K562 (cell line): ENCODE data around the gene SYS1. TPM values are rescaled to one million over a fixed set of nuclear protein-coding genes. Genes with fewer than 3 reads are reported as not detected.

ENCODE experiments used
- ATAC-seq: fragments of 200-7000 bp; cut with Tn5 transposase; 3 replicates; pipeline ENCODE4 v1.9.1; 2020; ENCODE audit warnings: moderate library complexity
- BruUV-seq: library from RNA; stranded (reverse); fragments of 400-500 nt; replicated peaks from 2 replicates; lab custom pipeline; 2021; lab: Mats Ljungman, UMichigan
- CTCF ChIA-PET: fragments of 300-600 bp; formaldehyde crosslinking; extraction: SDS; loops from one replicate; lab custom pipeline; 2021; ENCODE audit warnings: low intra/inter-chr PET ratio; lab: Yijun Ruan, JAX
- POLR2A ChIA-PET: fragments of 300-600, 350-650 bp; sonication (Branson Sonifier 250); formaldehyde crosslinking; extraction: SDS; loops from one replicate; lab custom pipeline; 2021; ENCODE audit warnings: antibody characterized with exemption, inconsistent platforms; lab: Yijun Ruan, JAX
- DNase-seq, 4 experiments: peaks; one replicate each; pipeline versions ENCODE4 v3.0.0 to v3.0.0-alpha.2; 2011 to 2018; ENCODE audit warnings: low spot score in 3 of 4, mixed read lengths in 3 of 4; ENCODE audit errors: extremely low read depth in 1 of 4
- FAIRE-seq: peaks from 2 replicates; lab custom pipeline; 2011; peaks lifted over from hg19 to GRCh38; lab: Jason Lieb, UNC
- H2AFZ ChIP-seq: 2 replicates; pipeline ENCODE4 v1.6.0; 2011; ENCODE audit warnings: low read depth, low read length, control low read depth, inconsistent platforms
- H3K27ac ChIP-seq: fragments of 200-600 bp; 3 replicates; pipeline ENCODE4 v1.8.0; 2011; ENCODE audit warnings: low read depth, mild to moderate bottlenecking, control low read depth, inconsistent platforms, low read length, moderate library complexity, mixed read lengths; ENCODE audit errors: extremely low read depth
- H3K27me3 ChIP-seq, 2 experiments: fragments of 300-600 bp in 1 of 2; 2 replicates in 1 of 2; 3 replicates in 1 of 2; pipeline versions ENCODE4 v1.6.0 to v1.8.0; 2011; ENCODE audit warnings: inconsistent platforms in 2 of 2, low read length in 2 of 2, mild to moderate bottlenecking in 1 of 2, mixed read lengths in 1 of 2, moderate library complexity in 1 of 2; ENCODE audit not compliant: control insufficient read depth in 2 of 2, insufficient read depth in 2 of 2
- H3K36me3 ChIP-seq: fragments of 300-600 bp; 3 replicates; pipeline ENCODE4 v1.8.0; 2011; ENCODE audit warnings: mild to moderate bottlenecking, low read length, inconsistent platforms; ENCODE audit not compliant: control insufficient read depth, insufficient read depth
- H3K4me1 ChIP-seq, 2 experiments: fragments of 200-600 bp in 1 of 2; replicated peaks in 1 of 2; 2 replicates in 1 of 2; 3 replicates in 1 of 2; pipeline versions ENCODE4 v1.5.1 to v1.8.0; 2011; ENCODE audit warnings: inconsistent platforms in 2 of 2, low read length in 2 of 2, mild to moderate bottlenecking in 1 of 2, mixed read lengths in 1 of 2, moderate library complexity in 1 of 2; ENCODE audit not compliant: control insufficient read depth in 2 of 2, insufficient read depth in 2 of 2
- H3K4me2 ChIP-seq: 2 replicates; pipeline ENCODE4 v1.6.1; 2011; ENCODE audit warnings: low read length, control low read depth, inconsistent platforms, mixed read lengths; ENCODE audit not compliant: insufficient read depth
- H3K4me3 ChIP-seq: fragments of 200-600 bp; sonication (generic), shearing (Covaris generic); 2 replicates; pipeline ENCODE4 v1.5.1; 2016; ENCODE audit warnings: control low read depth, inconsistent platforms
- H3K79me2 ChIP-seq: fragments of 200-600 bp; 3 replicates; pipeline ENCODE4 v1.8.0; 2011; ENCODE audit warnings: low read length, inconsistent platforms; ENCODE audit not compliant: control insufficient read depth, insufficient read depth
- H3K9ac ChIP-seq, 2 experiments: 2 replicates each; pipeline versions ENCODE4 v1.6.0 to v1.6.1; 2011; ENCODE audit warnings: low read depth in 2 of 2, low read length in 2 of 2, control low read depth in 1 of 2, inconsistent platforms in 1 of 2, mild to moderate bottlenecking in 1 of 2, mixed read lengths in 1 of 2; ENCODE audit not compliant: insufficient read depth in 1 of 2
- H3K9me1 ChIP-seq: one replicate; pipeline ENCODE4 v1.6.0; 2011; ENCODE audit warnings: inconsistent platforms, mild to moderate bottlenecking, low read length, moderate library complexity; ENCODE audit not compliant: control insufficient read depth, insufficient read depth
- H3K9me3 ChIP-seq: replicated peaks from 2 replicates; pipeline ENCODE4 v1.5.1; 2011; ENCODE audit warnings: low read depth, low read length, inconsistent platforms; ENCODE audit not compliant: control insufficient read depth, insufficient read depth
- H4K20me1 ChIP-seq: replicated peaks from 2 replicates; pipeline ENCODE4 v1.6.1; 2011; ENCODE audit warnings: low read length, inconsistent platforms, mixed read lengths; ENCODE audit not compliant: control insufficient read depth, insufficient read depth
- CHD4 ChIP-seq: fragments of 200-600 bp; sonication (generic); IDR thresholded peaks from 3 replicates; pipeline ENCODE4 v1.6.1; 2012; ENCODE audit warnings: low read depth, mild to moderate bottlenecking, mixed read lengths, low read length, inconsistent platforms; ENCODE audit not compliant: insufficient read depth, insufficient replicate concordance, poor library complexity, severe bottlenecking
- ESRRA ChIP-seq: fragments of 450-650 bp; IDR thresholded peaks from 2 replicates; pipeline ENCODE4 v1.6.1; 2014; ENCODE audit warnings: low read depth, mild to moderate bottlenecking, moderate library complexity, borderline replicate concordance
- NR4A1 ChIP-seq, 2 experiments: fragments of 250-450 bp in 1 of 2; fragments of 450-650 bp in 1 of 2; sonication (Bioruptor Pico) in 1 of 2; IDR thresholded peaks; 2 replicates each; pipeline versions ENCODE4 v1.4.0 to v1.6.1; 2016 to 2020; ENCODE audit warnings: mild to moderate bottlenecking in 2 of 2, missing compliant biosample characterization in 1 of 2, missing genetic modification characterization in 1 of 2, moderate library complexity in 1 of 2
- NRF1 ChIP-seq, 2 experiments: fragments of 450-650 bp; IDR thresholded peaks in 1 of 2; conservative IDR thresholded peaks in 1 of 2; 2 replicates each; pipeline ENCODE4 v1.6.1; 2014; ENCODE audit warnings: mild to moderate bottlenecking in 2 of 2
- POLR3A ChIP-seq: IDR thresholded peaks from 2 replicates; pipeline ENCODE4 v1.6.1; 2011; ENCODE audit warnings: borderline replicate concordance, mild to moderate bottlenecking, moderate library complexity; ENCODE audit not compliant: insufficient read length, insufficient read depth; ENCODE audit errors: extremely low read depth
- ZEB2 ChIP-seq: fragments of 450-650 bp; IDR thresholded peaks from 2 replicates; pipeline ENCODE4 v1.6.1; 2016
- WGBS: fragments of 100-300 bp; shearing (Covaris generic); methylation state at CpG from one replicate; pipeline ENCODE4 v1.1.6; 2016; ENCODE audit warnings: low coverage, mixed read lengths; ENCODE audit not compliant: insufficient coverage; ENCODE audit errors: missing lambda C conversion rate; 5-methylcytosine and 5-hydroxymethylcytosine counted together
- in situ Hi-C: fragments of 300-500 bp; cut with MboI; formaldehyde crosslinking; loops from 4 replicates; pipeline ENCODE4 v1.15.0; 2018; ENCODE audit warnings: inconsistent platforms, mixed read lengths
- intact Hi-C: fragments of 100-400 bp; cut with micrococcal nuclease; formaldehyde crosslinking; loops from 2 replicates; pipeline ENCODE4 v1.14.2; 2022
- polyA plus RNA-seq, 8 experiments: library from polyadenylated mRNA; depleted of rRNA in 4 of 8; stranded (reverse) in 5 of 8; unstranded in 3 of 8; fragments of >200 nt; fragmentation: Nextera tagmentation in 2 of 8; fragmentation: Illumina TruSeq in 1 of 8; extraction: Ambion mirVana in 2 of 8; extraction: Trizol in 1 of 8; gene quantifications; 2 replicates each; pipeline versions ENCODE4 v1.2.1 to v1.2.3, GENCODE V29; 2011 to 2014; ENCODE audit warnings: inconsistent platforms in 1 of 8, missing spikeins in 1 of 8
- total RNA-seq, 7 experiments: library from RNA; depleted of rRNA in 6 of 7; stranded (reverse); fragments of >200 nt in 6 of 7; fragmentation: Illumina TruSeq in 2 of 7; extraction: Trizol in 2 of 7; gene quantifications; 2 replicates each; pipeline versions ENCODE4 v1.2.1 to v1.2.3, GENCODE V29; 2011 to 2021; ENCODE audit warnings: low replicate concordance in 1 of 7
- TF ChIP-seq, protein P1 (sequence below): fragments of 450-650 bp; IDR thresholded peaks from 2 replicates; pipeline ENCODE4 v1.6.1; 2016; ENCODE audit warnings: antibody characterized with exemption

Gene SYS1
- total and polyA plus RNA-seq, 9 of the 15 experiments (the other 6 are each of a cell fraction or from before 2014, with no cell fraction given) = 11.1 to 25.2 (median 17.5) TPM

DNA sequence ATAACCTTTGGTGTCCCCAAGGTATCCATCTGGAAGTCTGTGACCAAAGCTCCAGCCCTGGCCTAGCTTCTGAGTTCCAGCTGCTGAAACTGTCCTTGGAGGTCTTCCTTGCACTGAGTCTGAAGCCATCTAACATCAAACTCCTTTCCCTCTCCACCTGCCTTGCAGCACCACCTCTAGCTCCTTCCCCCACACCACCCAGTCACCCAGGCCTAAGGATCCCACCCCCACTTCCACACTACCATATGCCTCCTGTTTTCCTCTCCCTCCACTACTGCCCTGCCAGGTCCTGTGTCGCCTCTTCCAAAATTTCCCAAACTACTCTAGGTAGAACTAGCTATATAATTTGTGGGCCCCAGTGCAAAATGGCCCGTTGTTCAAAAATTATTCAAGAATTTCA lies 44.0 kb upstream of the SYS1 start:
- FAIRE-seq = no peak
- no TSS peak for BruUV-seq
- Histone ChIP-seq H3K9me3 (no peaks in the 10 kb centered on the region), H3K27ac (no peak overlapping the region), H4K20me1 (no peaks in the 10 kb centered on the region; the same call in 1 of the 2 replicates), H3K4me3 (no peak overlapping the region), H3K4me2 (no peak overlapping the region; the same call in 1 of the 2 replicates), H3K4me1 (peaks cover 4 to 17% of the 10 kb centered on the region in 2 experiments; a peak in 4 of 5 replicates), H3K36me3 (no peaks in the 10 kb centered on the region), H3K79me2 (no peaks in the 10 kb centered on the region), H3K9ac (no peak overlapping the region), H3K9me1 (no peaks in the 10 kb centered on the region), H2AFZ (no peak overlapping the region), H3K27me3 (peaks cover 10 to 25% of the 10 kb centered on the region in 2 experiments; a peak in 4 of 5 replicates)
- intact Hi-C loops = loop anchor here (10.0 kb wide), 1 partner anchor 226 kb away; the partner anchor contains the start of gene EPPIN
- ChIA-PET POLR2A (interaction anchor here (0.7 to 1.5 kb wide), 3 partner anchors 18 to 452 kb away, joined by 4 to 5 read pairs (median 4); no protein-coding TSS in a partner anchor), CTCF (interaction anchor here (0.6 to 2.3 kb wide), 9 partner anchors 12 to 573 kb away, joined by 3 to 23 read pairs (median 4); no protein-coding TSS in a partner anchor)
- DNase-seq = no peak
- TF ChIP-seq POLR3A = no peak
- no peak for TF ChIP-seq NR4A1 (CRISPR knock-in tag; IDR thresholded peaks at IDR 0.05)
- no peak for TF ChIP-seq NR4A1 (tag; IDR thresholded peaks at IDR 0.05)
- no peak for TF ChIP-seq CHD4
- no peak for TF ChIP-seq ESRRA
- TF ChIP-seq, protein P1, sequence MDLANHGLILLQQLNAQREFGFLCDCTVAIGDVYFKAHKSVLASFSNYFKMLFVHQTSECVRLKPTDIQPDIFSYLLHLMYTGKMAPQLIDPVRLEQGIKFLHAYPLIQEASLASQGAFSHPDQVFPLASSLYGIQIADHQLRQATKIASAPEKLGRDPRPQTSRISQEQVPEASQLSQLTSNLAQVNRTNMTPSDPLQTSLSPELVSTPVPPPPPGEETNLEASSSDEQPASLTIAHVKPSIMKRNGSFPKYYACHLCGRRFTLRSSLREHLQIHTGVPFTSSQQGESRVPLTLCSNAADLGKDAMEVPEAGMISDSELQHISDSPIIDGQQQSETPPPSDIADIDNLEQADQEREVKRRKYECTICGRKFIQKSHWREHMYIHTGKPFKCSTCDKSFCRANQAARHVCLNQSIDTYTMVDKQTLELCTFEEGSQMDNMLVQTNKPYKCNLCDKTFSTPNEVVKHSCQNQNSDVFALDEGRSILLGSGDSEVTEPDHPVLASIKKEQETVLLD = no peak
- TF ChIP-seq NRF1 (conservative IDR thresholded peaks at IDR 0.05 in 1 of 2, IDR thresholded peaks at IDR 0.05 in 1 of 2) = no peak
- no peak for TF ChIP-seq ZEB2
- ATAC-seq = no peak
- in situ Hi-C loops = no loop called here
- WGBS = 0% methylated on average over 1 of the region's 2 CpGs
